ENCODE data around the gene SAMD14. TPM values are rescaled to one million over a fixed set of nuclear protein-coding genes. Genes with fewer than 3 reads are reported as not detected.

Gene SAMD14
- total RNA-seq, 1 donor from 2014 or later = 14.7 TPM

DNA sequence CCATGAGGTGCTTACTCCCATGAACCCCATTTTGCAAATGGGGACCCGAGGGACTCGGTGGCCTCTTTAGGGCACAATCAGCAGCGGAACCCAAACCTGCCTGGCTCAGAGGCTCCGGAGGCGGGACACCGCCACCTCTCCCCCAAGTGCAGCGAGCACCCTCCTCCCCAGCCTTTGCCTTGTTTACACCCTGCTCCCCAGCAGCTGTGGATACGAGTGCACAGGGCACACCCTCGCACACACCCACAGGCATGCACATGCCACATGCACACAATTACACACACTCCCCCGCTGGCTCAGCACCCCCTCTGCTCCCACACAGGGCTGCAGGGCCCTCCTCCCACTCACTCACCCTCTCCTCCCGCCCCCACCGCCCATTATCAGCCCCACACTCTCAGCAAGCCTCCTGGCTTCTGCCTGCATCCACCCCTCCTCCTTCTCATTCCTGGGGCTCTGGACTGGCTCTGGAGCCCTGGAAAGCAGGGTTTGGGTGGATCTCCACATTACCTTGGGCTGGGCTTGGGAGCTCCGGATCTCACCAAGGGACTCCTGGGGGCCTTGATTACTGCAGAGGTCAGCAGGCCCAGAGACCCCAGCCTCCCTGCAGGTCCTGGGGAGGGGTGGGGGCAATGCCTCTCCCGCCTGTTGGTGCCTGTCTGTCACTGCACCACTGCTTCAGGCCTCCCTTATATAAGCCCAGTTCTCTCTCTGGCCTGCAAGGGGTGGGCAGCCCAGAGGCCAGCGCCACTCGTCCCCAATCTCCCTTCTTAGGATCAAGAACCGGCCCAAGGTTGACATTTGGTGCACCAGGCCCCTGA lies 28.4 kb downstream of the SAMD14 start:
- DNase-seq (ENCODE audit: low read depth) = no peak
- TF ChIP-seq, protein P1, sequence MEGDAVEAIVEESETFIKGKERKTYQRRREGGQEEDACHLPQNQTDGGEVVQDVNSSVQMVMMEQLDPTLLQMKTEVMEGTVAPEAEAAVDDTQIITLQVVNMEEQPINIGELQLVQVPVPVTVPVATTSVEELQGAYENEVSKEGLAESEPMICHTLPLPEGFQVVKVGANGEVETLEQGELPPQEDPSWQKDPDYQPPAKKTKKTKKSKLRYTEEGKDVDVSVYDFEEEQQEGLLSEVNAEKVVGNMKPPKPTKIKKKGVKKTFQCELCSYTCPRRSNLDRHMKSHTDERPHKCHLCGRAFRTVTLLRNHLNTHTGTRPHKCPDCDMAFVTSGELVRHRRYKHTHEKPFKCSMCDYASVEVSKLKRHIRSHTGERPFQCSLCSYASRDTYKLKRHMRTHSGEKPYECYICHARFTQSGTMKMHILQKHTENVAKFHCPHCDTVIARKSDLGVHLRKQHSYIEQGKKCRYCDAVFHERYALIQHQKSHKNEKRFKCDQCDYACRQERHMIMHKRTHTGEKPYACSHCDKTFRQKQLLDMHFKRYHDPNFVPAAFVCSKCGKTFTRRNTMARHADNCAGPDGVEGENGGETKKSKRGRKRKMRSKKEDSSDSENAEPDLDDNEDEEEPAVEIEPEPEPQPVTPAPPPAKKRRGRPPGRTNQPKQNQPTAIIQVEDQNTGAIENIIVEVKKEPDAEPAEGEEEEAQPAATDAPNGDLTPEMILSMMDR (IDR thresholded peaks at IDR 0.05; ENCODE audit: insufficient read depth, low read length, poor library complexity, severe bottlenecking) = no peak

DNA sequence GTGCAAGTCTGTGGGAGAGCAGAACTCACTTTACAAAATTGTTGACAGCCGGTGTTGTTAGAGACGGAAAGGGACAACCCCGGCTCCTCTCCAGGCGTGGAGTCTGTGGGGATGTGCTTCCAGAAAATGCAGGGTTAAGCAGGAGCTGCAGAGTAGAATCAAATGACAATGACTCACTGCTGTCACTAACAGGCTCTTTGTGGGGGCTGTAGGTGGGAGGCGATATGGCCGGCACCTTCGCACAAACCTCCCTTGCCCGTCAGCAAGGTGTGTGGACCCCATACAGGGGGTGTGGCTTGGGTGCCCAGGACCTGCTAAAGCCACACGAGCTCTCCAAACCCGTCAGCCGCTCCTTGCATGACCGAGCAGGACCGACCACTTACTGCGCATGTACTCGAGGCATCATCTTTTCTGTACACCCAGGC lies 29.0 kb downstream of the SAMD14 start:
- no peak for DNase-seq (ENCODE audit: low read depth)
- TF ChIP-seq, protein P1 (IDR thresholded peaks at IDR 0.05; ENCODE audit: insufficient read depth, low read length, poor library complexity, severe bottlenecking) = no peak
- Histone ChIP-seq H3K36me3 (ENCODE audit: control insufficient read depth, insufficient read depth, low read length) (no peaks in the 10 kb centered on the region), H3K4me3 (ENCODE audit: low read depth, low read length) (no peak overlapping the region), H3K27me3 (ENCODE audit: control insufficient read depth, insufficient read depth, low read length) (no peaks in the 10 kb centered on the region)

More for the DNA sequence above, 28.4 kb downstream of the SAMD14 start:
- H3K36me3 ChIP-seq (ENCODE audit: control insufficient read depth, insufficient read depth, low read length) = peaks cover under 1% of the 10 kb centered on the region
- H3K27me3 ChIP-seq (ENCODE audit: control insufficient read depth, insufficient read depth, low read length) = no peaks in the 10 kb centered on the region
- H3K4me3 ChIP-seq (ENCODE audit: low read depth, low read length) = no peak overlapping the region

DNA sequence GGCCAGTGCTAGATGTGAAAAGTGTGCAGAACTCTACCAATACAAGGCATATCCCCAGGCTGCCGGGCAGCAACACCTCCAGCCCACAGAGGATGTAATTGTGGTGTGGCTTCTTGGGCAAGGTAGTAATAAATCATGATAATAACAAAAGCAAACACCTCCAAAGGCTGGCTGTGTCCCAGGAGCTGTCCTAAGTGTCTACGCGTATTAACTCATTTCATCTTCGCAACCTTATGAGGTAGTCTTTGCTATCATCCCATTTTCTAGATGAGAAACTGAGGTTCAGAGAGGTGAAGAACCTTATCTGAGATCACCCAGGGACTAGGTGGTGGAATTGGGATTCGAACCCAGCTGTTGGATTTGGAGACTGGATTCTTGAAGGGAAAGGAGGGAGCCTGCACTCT lies 29.5 kb downstream of the SAMD14 start:
- DNase-seq (ENCODE audit: low read depth) = no peak
- no peak overlapping the region for H3K4me3 ChIP-seq (ENCODE audit: low read depth, low read length)
- no peaks in the 10 kb centered on the region for H3K27me3 ChIP-seq (ENCODE audit: control insufficient read depth, insufficient read depth, low read length)
- TF ChIP-seq, protein P1 (IDR thresholded peaks at IDR 0.05; ENCODE audit: insufficient read depth, low read length, poor library complexity, severe bottlenecking) = no peak
- H3K36me3 ChIP-seq (ENCODE audit: control insufficient read depth, insufficient read depth, low read length) = no peaks in the 10 kb centered on the region

DNA sequence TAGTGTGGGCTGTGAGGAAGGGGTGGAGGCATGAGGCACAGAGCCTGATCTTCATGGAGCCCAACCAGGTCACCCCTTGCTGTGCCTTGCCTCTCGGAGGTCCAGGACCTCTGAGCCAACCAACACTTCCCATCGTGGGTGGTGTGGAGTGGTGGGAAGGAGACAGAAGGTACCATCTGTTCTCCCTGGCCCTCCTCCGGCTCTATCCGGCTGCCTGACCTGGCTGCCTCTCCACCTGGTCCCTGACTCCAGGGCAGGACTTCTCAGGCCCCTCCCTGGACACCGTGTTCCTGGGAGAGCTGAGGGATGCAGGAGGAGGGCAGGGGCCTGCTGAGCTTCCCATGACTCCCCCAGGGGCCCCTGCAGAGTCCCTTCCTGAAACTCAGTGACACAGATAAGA lies 31.0 kb downstream of the SAMD14 start:
- no peaks in the 10 kb centered on the region for H3K27me3 ChIP-seq (ENCODE audit: control insufficient read depth, insufficient read depth, low read length)
- TF ChIP-seq, protein P1 (IDR thresholded peaks at IDR 0.05; ENCODE audit: insufficient read depth, low read length, poor library complexity, severe bottlenecking) = no peak
- H3K36me3 ChIP-seq (ENCODE audit: control insufficient read depth, insufficient read depth, low read length) = no peaks in the 10 kb centered on the region
- no peak overlapping the region for H3K4me3 ChIP-seq (ENCODE audit: low read depth, low read length)
- DNase-seq (ENCODE audit: low read depth) = no peak

DNA sequence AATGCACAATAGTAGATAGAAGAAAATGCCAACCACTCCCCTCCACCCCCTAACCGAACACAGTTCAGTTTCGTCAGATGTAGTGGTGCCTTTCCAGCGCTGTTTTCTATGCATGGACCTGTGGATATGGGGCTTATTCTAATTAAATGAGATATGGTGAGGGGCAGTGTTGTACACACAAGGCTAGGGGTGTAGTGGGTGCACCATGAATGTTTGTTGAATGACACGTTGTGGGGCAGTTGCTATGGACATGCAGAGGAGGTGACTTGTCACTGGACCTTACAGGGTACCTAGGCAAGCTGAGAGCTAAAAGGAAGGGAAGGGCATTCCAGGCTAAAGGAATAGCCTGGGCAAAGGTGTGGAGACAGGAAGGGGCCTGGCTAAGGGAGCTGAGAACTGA lies 31.4 kb downstream of the SAMD14 start:
- TF ChIP-seq, protein P1 (IDR thresholded peaks at IDR 0.05; ENCODE audit: insufficient read depth, low read length, poor library complexity, severe bottlenecking) = no peak
- Histone ChIP-seq H3K36me3 (ENCODE audit: control insufficient read depth, insufficient read depth, low read length) (no peaks in the 10 kb centered on the region), H3K27me3 (ENCODE audit: control insufficient read depth, insufficient read depth, low read length) (no peaks in the 10 kb centered on the region), H3K4me3 (ENCODE audit: low read depth, low read length) (no peak overlapping the region)
- no peak for DNase-seq (ENCODE audit: low read depth)

DNA sequence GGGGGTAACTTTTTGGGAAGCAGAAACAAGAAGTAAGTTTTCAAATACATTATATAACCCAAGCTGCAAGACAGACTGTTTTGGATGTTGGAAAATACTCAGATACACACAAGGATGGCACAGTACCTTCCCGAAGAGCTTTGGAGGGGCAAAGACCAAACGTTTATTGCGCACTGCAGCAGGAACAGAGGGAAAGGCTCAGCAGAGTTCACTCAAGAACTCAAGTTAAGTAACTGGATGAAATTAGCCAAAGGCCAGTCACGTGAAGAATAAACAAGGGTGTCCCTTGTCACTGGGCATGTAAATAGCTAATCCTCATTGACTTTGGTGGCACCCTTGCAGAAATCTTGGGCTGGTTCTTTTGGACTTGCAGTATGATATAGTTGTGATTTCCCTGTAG lies 32.0 kb downstream of the SAMD14 start:
- Histone ChIP-seq H3K27me3 (ENCODE audit: control insufficient read depth, insufficient read depth, low read length) (no peaks in the 10 kb centered on the region), H3K4me3 (ENCODE audit: low read depth, low read length) (no peak overlapping the region), H3K36me3 (ENCODE audit: control insufficient read depth, insufficient read depth, low read length) (no peaks in the 10 kb centered on the region)
- no peak for DNase-seq (ENCODE audit: low read depth)
- TF ChIP-seq, protein P1 (IDR thresholded peaks at IDR 0.05; ENCODE audit: insufficient read depth, low read length, poor library complexity, severe bottlenecking) = no peak
